PFSK-1 (cell line): ENCODE results near the gene LMO2.

Source experiments
- POLR2AphosphoS5 ChIP-seq: IDR thresholded peaks from 2 replicates; pipeline ENCODE4 v1.6.1; 2012; ENCODE audit warnings: low read depth, mild to moderate bottlenecking, control low read depth, low read length, moderate library complexity
- REST ChIP-seq, 2 experiments: IDR thresholded peaks; 2 replicates each; pipeline versions ENCODE4 v1.6.1 to v1.8.0; 2011 to 2012; ENCODE audit warnings: low read depth in 2 of 2, low read length in 2 of 2, control low read depth in 1 of 2, inconsistent platforms in 1 of 2, mild to moderate bottlenecking in 1 of 2, moderate library complexity in 1 of 2; ENCODE audit not compliant: insufficient read depth in 1 of 2
- SIN3A ChIP-seq: IDR thresholded peaks from 2 replicates; pipeline ENCODE4 v1.6.1; 2012; ENCODE audit warnings: mild to moderate bottlenecking, low read length, moderate library complexity, borderline replicate concordance; ENCODE audit not compliant: insufficient read depth
- TAF1 ChIP-seq: IDR thresholded peaks from 2 replicates; pipeline ENCODE4 v1.6.1; 2012; ENCODE audit warnings: low read length, control low read depth, borderline replicate concordance; ENCODE audit not compliant: insufficient read depth

DNA sequence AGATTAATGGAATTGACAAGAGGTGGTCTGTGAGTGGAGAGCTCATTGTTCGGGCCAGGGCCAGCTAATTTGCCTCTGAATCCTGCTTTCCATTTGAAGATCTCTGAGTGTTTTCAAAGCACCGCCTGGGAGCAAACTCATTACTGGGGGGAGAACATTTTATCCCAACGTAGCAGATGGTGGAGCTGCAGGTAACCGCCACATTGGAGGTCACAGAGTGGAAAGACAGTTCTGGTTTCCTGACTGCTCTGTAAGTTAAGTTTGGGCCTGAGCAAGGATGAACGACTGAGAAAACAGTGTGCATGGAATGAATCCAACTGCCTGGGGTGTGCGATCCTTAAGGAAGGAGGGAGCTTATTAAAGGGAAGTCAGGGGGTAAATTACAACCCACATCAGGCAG, 30.5 kb downstream of the LMO2 start:
- TF ChIP-seq TAF1 (no peak), POLR2AphosphoS5 (no peak), REST (IDR thresholded peaks at IDR 0.05; ENCODE audit: insufficient read depth in 1 of 2, low read depth in 2 of 2, low read length in 2 of 2) (no peak), SIN3A (no peak)
